Left lung (tissue), 10 donors: ENCODE data around the gene RAMACL. TPM values are rescaled to one million over a fixed set of nuclear protein-coding genes. Genes with fewer than 3 reads are reported as not detected.
A peak's percentile ranks its signal among the peaks of the same experiment; 100 is the strongest.

Experiments
- ATAC-seq: fragments of 200-7000 bp; cut with Tn5 transposase; one replicate; pipeline ENCODE4 v1.9.1; 2020; ENCODE audit warnings: moderate library complexity
- DNase-seq, 4 donors: peaks; one replicate each; pipeline ENCODE4 v3.0.0-alpha.2; 2013 to 2020
- H3K27ac ChIP-seq, 2 donors: fragments of 200-600 bp; sonication (generic) in 1 of 2; one replicate each; pipeline versions ENCODE4 v1.5.0 to v1.8.0; 2020 to 2021
- H3K27me3 ChIP-seq, 2 donors: fragments of 200-600 bp; sonication (generic) in 1 of 2; one replicate each; pipeline versions ENCODE4 v1.5.0 to v1.8.0; 2020 to 2021
- H3K36me3 ChIP-seq, 2 donors: fragments of 200-600 bp; sonication (generic) in 1 of 2; one replicate each; pipeline versions ENCODE4 v1.5.0 to v1.8.0; 2020 to 2021
- H3K4me1 ChIP-seq, 2 donors: fragments of 200-600 bp; one replicate each; pipeline ENCODE4 v1.8.0; 2021
- H3K4me3 ChIP-seq, 2 donors: fragments of 200-600 bp; sonication (generic) in 1 of 2; one replicate each; pipeline versions ENCODE4 v1.5.0 to v1.8.0; 2020 to 2021; ENCODE audit warnings: mild to moderate bottlenecking in 1 of 2
- H3K9me3 ChIP-seq, 2 donors: fragments of 200-600 bp; sonication (generic) in 1 of 2; one replicate each; pipeline versions ENCODE4 v1.5.0 to v1.8.0; 2020 to 2021
- CTCF ChIP-seq, 2 donors: fragments of 200-600 bp; sonication (generic) in 1 of 2; IDR thresholded peaks; one replicate each; pipeline versions ENCODE4 v1.5.0 to v1.8.0; 2021; ENCODE audit warnings: antibody characterized with exemption in 2 of 2
- intact Hi-C, 2 donors: fragments of 100-400 bp; cut with DNase I; formaldehyde crosslinking; loops; one replicate each; pipeline versions ENCODE4 v1.11.2 to v1.14.2; 2022
- polyA plus RNA-seq, 6 donors: library from polyadenylated mRNA; unstranded; fragments of 120-200 nt; gene quantifications; one replicate each; pipeline ENCODE4 v1.2.1, GENCODE V29; 2013; ENCODE audit not compliant: insufficient read length in 6 of 6
- total RNA-seq, 2 donors: library from RNA; stranded (reverse); fragmentation: NEBNext Ultra II Directional; extraction: Animal tissue kit (Norgen Biotek cat#: 25700); gene quantifications; one replicate each; pipeline ENCODE4 v1.2.1, GENCODE V29; 2021
- donor health status: DM: no; HTN: yes; CAD: no.
- donor health status: DM: no; HTN: no; CAD: no.

Gene RAMACL
- total and polyA plus RNA-seq, 8 donors = 0.27 to 6.0 (median 0.47) TPM

GRCh38 chr6:166575205-166575604 is 11.3 kb downstream of the RAMACL start:
- H3K36me3 ChIP-seq = peaks cover 0 to 3% of the 10 kb centered on the region in 2 donors
- H3K27ac ChIP-seq = no peak overlapping the region
- H3K4me1 ChIP-seq = peaks cover 5 to 32% of the 10 kb centered on the region in 2 donors
- DNase-seq (no peak), ATAC-seq (no peak)
- no peak for TF ChIP-seq CTCF (IDR thresholded peaks at IDR 0.05)
- intact Hi-C loops = no loop called here
- no peaks in the 10 kb centered on the region for H3K27me3 ChIP-seq
- peaks cover 0 to 6% of the 10 kb centered on the region in 2 donors for H3K9me3 ChIP-seq
- no peak overlapping the region for H3K4me3 ChIP-seq

- no peak overlapping the region for H3K4me3 ChIP-seq
- H3K27me3 ChIP-seq = no peaks in the 10 kb centered on the region
- peaks cover 0 to 6% of the 10 kb centered on the region in 2 donors for H3K36me3 ChIP-seq
- TF ChIP-seq CTCF (IDR thresholded peaks at IDR 0.05) = no peak
- H3K4me1 ChIP-seq = peaks cover 5 to 32% of the 10 kb centered on the region in 2 donors
- DNase-seq = peak in 1 of 4 donors; percentile 47
- H3K27ac ChIP-seq = peak overlapping the region in 1 of 2 donors; percentile 33
- peaks cover 0 to 6% of the 10 kb centered on the region in 2 donors for H3K9me3 ChIP-seq
- intact Hi-C loops = no loop called here
- peak; percentile 65 for ATAC-seq
These were observed 12.8 kb downstream of the RAMACL start for GRCh38 chr6:166573511-166574216.

- Histone ChIP-seq H3K36me3 (peaks cover 0 to 6% of the 10 kb centered on the region in 2 donors), H3K27me3 (no peaks in the 10 kb centered on the region), H3K4me3 (no peak overlapping the region), H3K27ac (peak overlapping the region; percentile 60 to 76), H3K4me1 (peaks cover 5 to 32% of the 10 kb centered on the region in 2 donors), H3K9me3 (peaks cover 0 to 6% of the 10 kb centered on the region in 2 donors)
- intact Hi-C loops = no loop called here
- no peak for TF ChIP-seq CTCF (IDR thresholded peaks at IDR 0.05)
- peak in 3 of 4 donors; percentile 22 to 71 (median 62) for DNase-seq
- peak; percentile 94 for ATAC-seq
These were observed 13.9 kb downstream of the RAMACL start for GRCh38 chr6:166572370-166573261.

GRCh38 chr6:166570929-166571713 is 15.4 kb downstream of the RAMACL start:
- Histone ChIP-seq H3K36me3 (peaks cover 0 to 12% of the 10 kb centered on the region in 2 donors), H3K27me3 (no peaks in the 10 kb centered on the region)
- intact Hi-C loops = no loop called here

More at GRCh38 chr6:166570929-166571713, 15.4 kb downstream of the RAMACL start:
- DNase-seq (peak in 1 of 4 donors; percentile 54), ATAC-seq (no peak)
- TF ChIP-seq CTCF (IDR thresholded peaks at IDR 0.05) = no peak
- no peak overlapping the region for H3K4me3 ChIP-seq
- H3K9me3 ChIP-seq = no peaks in the 10 kb centered on the region
- H3K27ac ChIP-seq = no peak overlapping the region
- H3K4me1 ChIP-seq = peaks cover 5 to 45% of the 10 kb centered on the region in 2 donors
